Spleen (tissue), 11 donors: Measurements from ENCODE around the gene PARD3B. TPM values are rescaled to one million over a fixed set of nuclear protein-coding genes. Genes with fewer than 3 reads are reported as not detected.

ENCODE experiments used
- DNase-seq: peaks from one replicate; pipeline ENCODE4 v3.0.0-alpha.2; 2020
- H3K27ac ChIP-seq, 8 donors: fragments of 200-600 bp; sonication (generic) in 7 of 8; 1 replicate in 4 of 8; 2 replicates in 4 of 8; pipeline versions ENCODE4 v1.5.0 to v1.8.0; 2016 to 2021; ENCODE audit warnings: inconsistent platforms in 4 of 8, mild to moderate bottlenecking in 4 of 8, moderate library complexity in 1 of 8
- H3K27me3 ChIP-seq, 7 donors: fragments of 200-600 bp; sonication (generic) in 6 of 7; replicated peaks in 1 of 7; 1 replicate in 4 of 7; 2 replicates in 3 of 7; pipeline versions ENCODE4 v1.5.0 to v1.8.0; 2016 to 2021; ENCODE audit warnings: inconsistent platforms in 3 of 7, mild to moderate bottlenecking in 1 of 7
- H3K36me3 ChIP-seq, 6 donors: fragments of 200-600 bp; sonication (generic) in 5 of 6; 1 replicate in 4 of 6; 2 replicates in 2 of 6; pipeline versions ENCODE4 v1.5.0 to v1.8.0; 2016 to 2021; ENCODE audit warnings: inconsistent platforms in 2 of 6
- H3K4me1 ChIP-seq, 6 donors: fragments of 200-600 bp; sonication (generic) in 5 of 6; 1 replicate in 3 of 6; 2 replicates in 3 of 6; pipeline versions ENCODE4 v1.5.0 to v1.8.0; 2016 to 2021; ENCODE audit warnings: inconsistent platforms in 3 of 6
- H3K4me3 ChIP-seq, 8 donors: fragments of 200-600 bp; sonication (generic) in 7 of 8; 1 replicate in 4 of 8; 2 replicates in 4 of 8; pipeline versions ENCODE4 v1.5.0 to v1.8.0; 2016 to 2021; ENCODE audit warnings: inconsistent platforms in 4 of 8, mild to moderate bottlenecking in 4 of 8, moderate library complexity in 2 of 8
- H3K9me3 ChIP-seq, 8 donors: fragments of 200-600 bp; sonication (generic) in 7 of 8; 1 replicate in 4 of 8; 2 replicates in 4 of 8; pipeline versions ENCODE4 v1.5.0 to v1.8.0; 2016 to 2021; ENCODE audit warnings: inconsistent platforms in 4 of 8
- POLR2A ChIP-seq, 3 donors: fragments of 450-650 bp; IDR thresholded peaks; one replicate each; pipeline ENCODE4 v1.5.1; 2017; ENCODE audit warnings: antibody characterized with exemption in 3 of 3, mild to moderate bottlenecking in 1 of 3
- POLR2AphosphoS5 ChIP-seq, 3 donors: sonication (generic); formaldehyde crosslinking; IDR thresholded peaks; one replicate each; pipeline ENCODE4 v1.5.1; 2017; ENCODE audit warnings: antibody characterized with exemption in 3 of 3
- WGBS, 5 donors: extraction: QIAGEN DNeasy Blood & Tissue Kit in 3 of 5; methylation state at CpG; one replicate each; pipeline versions ENCODE4 v1.1.5 to v1.1.7; 2013 to 2018; 5-methylcytosine and 5-hydroxymethylcytosine counted together
- intact Hi-C: fragments of 100-400 bp; cut with DNase I; formaldehyde crosslinking; loops from one replicate; pipeline ENCODE4 v1.15.0; 2023; ENCODE audit warnings: low total_unique reads
- polyA plus RNA-seq, 3 donors: library from polyadenylated mRNA; stranded (reverse); fragments of 200-250 nt; gene quantifications; one replicate each; pipeline ENCODE4 v1.2.1, GENCODE V29; 2013
- total RNA-seq, 7 donors: library from RNA; depleted of rRNA in 3 of 7; stranded (reverse); fragments of >200 nt in 3 of 7; fragmentation: NEBNext Ultra II Directional in 4 of 7; extraction: Animal tissue kit (Norgen Biotek cat#: 25700) in 4 of 7; gene quantifications; one replicate each; pipeline versions ENCODE4 v1.1.0 to v1.2.1, GENCODE V29; 2016 to 2021
- TF ChIP-seq, protein P1 (sequence below), 11 experiments: fragments of 200-600 bp in 7 of 11; fragments of 450-650 bp in 4 of 11; sonication (generic) in 4 of 11; IDR thresholded peaks in 8 of 11; conservative IDR thresholded peaks in 3 of 11; 1 replicate in 7 of 11; 2 replicates in 4 of 11; pipeline versions ENCODE4 v1.4.0 to v1.8.0; 2016 to 2021; ENCODE audit warnings: antibody characterized with exemption in 11 of 11, inconsistent platforms in 4 of 11, mild to moderate bottlenecking in 1 of 11
- donor health status: healthy with polysubstance abuse.
- donor health status: DM: no; HTN: no; CAD: no; lungs with moderate emphysema.
- donor health status: DM: no; HTN: no; CAD: no.
- donor health status: Bipolar disorder and iron deficiency.
- donor health status: healthy.
- donor health status: DM: no; HTN: no; CAD: no.
- donor health status: DM: yes; HTN: yes; CAD: no.

The PARD3B gene
- total and polyA plus RNA-seq, 10 donors, result 0.85 to 27.8 (median 14.7) TPM

DNA sequence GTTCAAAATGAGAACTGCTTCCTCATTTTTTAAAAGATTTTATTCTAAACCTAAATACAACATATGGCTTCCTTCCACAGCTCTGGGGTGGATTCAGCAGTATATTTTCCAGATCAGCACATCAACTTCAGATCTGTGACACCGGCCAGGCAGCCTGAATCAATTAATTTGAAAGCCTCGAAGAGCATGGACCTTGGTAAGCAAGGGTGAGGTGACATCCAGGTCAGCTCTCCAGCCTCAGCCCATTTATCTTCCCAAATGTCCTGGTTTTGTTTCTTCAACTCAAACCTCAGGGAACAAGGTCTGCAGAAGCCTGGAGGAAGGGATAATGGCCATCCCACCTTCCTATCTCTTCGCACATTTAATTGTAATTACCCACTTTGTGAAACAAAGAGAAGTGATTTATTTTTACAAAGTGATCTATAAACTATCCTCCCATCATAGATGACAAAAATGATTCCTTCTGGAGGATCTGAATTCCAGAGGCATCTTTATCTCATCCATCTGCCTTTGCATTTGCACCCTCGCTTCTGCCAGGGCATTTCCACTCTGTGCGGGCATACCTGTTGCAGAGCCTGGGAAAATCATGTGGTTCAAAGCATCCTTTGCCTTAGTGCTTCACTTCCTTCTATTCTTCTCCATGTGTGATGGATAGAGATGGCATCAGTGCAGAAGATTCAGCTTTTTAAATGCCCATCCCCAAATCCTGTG, 648.0 kb downstream of the PARD3B start:
- no peak for DNase-seq
- no peak for TF ChIP-seq POLR2AphosphoS5 (IDR thresholded peaks at IDR 0.05)
- TF ChIP-seq POLR2A (IDR thresholded peaks at IDR 0.05), result no peak
- TF ChIP-seq, protein P1, sequence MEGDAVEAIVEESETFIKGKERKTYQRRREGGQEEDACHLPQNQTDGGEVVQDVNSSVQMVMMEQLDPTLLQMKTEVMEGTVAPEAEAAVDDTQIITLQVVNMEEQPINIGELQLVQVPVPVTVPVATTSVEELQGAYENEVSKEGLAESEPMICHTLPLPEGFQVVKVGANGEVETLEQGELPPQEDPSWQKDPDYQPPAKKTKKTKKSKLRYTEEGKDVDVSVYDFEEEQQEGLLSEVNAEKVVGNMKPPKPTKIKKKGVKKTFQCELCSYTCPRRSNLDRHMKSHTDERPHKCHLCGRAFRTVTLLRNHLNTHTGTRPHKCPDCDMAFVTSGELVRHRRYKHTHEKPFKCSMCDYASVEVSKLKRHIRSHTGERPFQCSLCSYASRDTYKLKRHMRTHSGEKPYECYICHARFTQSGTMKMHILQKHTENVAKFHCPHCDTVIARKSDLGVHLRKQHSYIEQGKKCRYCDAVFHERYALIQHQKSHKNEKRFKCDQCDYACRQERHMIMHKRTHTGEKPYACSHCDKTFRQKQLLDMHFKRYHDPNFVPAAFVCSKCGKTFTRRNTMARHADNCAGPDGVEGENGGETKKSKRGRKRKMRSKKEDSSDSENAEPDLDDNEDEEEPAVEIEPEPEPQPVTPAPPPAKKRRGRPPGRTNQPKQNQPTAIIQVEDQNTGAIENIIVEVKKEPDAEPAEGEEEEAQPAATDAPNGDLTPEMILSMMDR (IDR thresholded peaks at IDR 0.05 in 8 of 11, conservative IDR thresholded peaks at IDR 0.05 in 3 of 11), result no peak
- 59 to 73% (median 72%) methylated on average over 5 of the region's 5 CpGs for WGBS, 5 donors
- Histone ChIP-seq H3K36me3 (no peaks in the 10 kb centered on the region), H3K4me1 (peaks cover 0 to 9% (median 5%) of the 10 kb centered on the region in 6 donors), H3K27me3 (no peaks in the 10 kb centered on the region), H3K27ac (no peak overlapping the region), H3K4me3 (no peak overlapping the region), H3K9me3 (no peaks in the 10 kb centered on the region)
- intact Hi-C loops, result no loop called here

DNA sequence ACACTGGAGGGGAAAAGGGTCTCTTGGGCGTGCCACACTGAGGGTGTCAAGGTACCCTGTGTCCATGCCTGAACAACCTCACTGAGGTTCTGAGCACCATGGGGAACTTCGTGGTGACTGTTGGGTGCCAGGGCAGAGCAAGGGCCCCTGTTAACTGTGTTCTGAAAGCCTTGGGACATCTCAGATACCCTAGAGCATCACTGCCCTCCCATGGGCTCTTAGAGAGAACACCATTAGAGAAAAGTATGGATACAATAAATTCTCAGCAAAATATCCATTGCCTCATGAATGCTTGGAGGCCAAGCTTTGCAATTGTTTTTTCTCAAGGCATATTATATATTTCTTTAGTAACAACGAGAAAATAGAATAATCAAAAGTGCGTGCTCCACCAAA, 648.6 kb downstream of the PARD3B start:
- intact Hi-C loops, result no loop called here
- Histone ChIP-seq H3K27me3 (no peaks in the 10 kb centered on the region), H3K27ac (no peak overlapping the region), H3K36me3 (no peaks in the 10 kb centered on the region), H3K9me3 (no peaks in the 10 kb centered on the region), H3K4me3 (no peak overlapping the region), H3K4me1 (peaks cover 0 to 9% (median 5%) of the 10 kb centered on the region in 6 donors)
- WGBS, 5 donors, result 79 to 90% (median 83%) methylated on average over 4 of the region's 4 CpGs
- TF ChIP-seq, protein P1 (IDR thresholded peaks at IDR 0.05 in 8 of 11, conservative IDR thresholded peaks at IDR 0.05 in 3 of 11), result no peak
- TF ChIP-seq POLR2A (IDR thresholded peaks at IDR 0.05) (no peak), POLR2AphosphoS5 (IDR thresholded peaks at IDR 0.05) (no peak)
- DNase-seq, result no peak

DNA sequence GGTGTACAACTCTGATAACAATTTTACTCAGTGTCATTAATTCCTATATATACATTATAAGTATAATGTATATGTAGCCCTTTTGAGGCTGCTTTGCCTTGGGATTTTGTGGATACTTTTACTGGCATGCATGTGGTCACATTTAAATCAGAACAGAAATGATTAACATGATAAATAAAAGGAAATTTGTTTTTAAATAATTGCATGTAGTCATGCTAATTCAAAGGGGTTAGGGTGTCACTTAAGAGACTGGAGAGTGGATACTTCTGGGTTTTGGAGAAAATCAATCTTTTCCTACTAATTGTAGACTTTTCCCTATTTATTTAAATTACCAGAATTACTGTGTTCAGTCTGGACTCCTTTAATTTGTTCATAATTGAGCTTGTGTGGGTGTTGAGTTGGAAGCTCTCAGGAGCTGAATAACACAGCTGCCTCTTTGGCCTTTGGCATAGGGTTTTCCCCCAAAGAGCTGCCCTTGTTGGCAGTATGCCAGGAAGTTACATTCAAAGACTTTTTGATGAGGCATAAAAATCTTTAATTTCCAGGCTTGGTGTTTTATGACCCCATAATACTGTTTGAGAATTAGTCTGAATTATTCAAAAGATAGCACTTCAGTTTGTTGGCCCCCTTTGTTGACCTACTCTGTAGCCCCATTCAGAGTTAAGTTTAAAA, 652.3 kb downstream of the PARD3B start:
- H3K36me3 ChIP-seq, result no peaks in the 10 kb centered on the region
- peaks cover 0 to 9% (median 5%) of the 10 kb centered on the region in 6 donors for H3K4me1 ChIP-seq
- H3K4me3 ChIP-seq, result no peak overlapping the region
- no peaks in the 10 kb centered on the region for H3K27me3 ChIP-seq
- no peak for DNase-seq
- TF ChIP-seq, protein P1 (IDR thresholded peaks at IDR 0.05 in 8 of 11, conservative IDR thresholded peaks at IDR 0.05 in 3 of 11), result no peak
- TF ChIP-seq POLR2A (IDR thresholded peaks at IDR 0.05) (no peak), POLR2AphosphoS5 (IDR thresholded peaks at IDR 0.05) (no peak)
- H3K9me3 ChIP-seq, result no peaks in the 10 kb centered on the region
- H3K27ac ChIP-seq, result peak overlapping the region in 2 of 8 donors; percentile 8 to 13
- intact Hi-C loops, result no loop called here

DNA sequence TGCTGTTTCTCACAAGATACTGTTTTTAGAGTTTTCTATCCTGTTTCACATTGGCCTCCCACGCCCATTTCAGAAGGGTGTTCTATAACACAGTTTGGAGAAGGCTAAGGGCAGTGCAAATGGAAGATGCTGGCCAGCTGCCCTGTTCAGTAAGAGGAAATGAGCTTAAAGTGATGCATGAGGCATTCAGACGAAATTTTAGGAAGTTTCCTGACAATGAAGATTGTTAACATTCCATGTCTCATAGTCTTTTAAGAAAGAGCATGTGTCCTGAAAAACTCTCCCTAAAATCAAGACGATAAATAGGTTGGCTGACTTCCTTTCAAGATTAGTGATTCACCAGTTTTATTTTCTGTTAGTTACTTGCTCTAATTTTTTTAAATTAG, 652.9 kb downstream of the PARD3B start:
- H3K4me3 ChIP-seq, result no peak overlapping the region
- peak overlapping the region in 2 of 8 donors; percentile 8 to 13 for H3K27ac ChIP-seq
- no peak for DNase-seq
- intact Hi-C loops, result no loop called here
- TF ChIP-seq POLR2AphosphoS5 (IDR thresholded peaks at IDR 0.05), result no peak
- no peak for TF ChIP-seq POLR2A (IDR thresholded peaks at IDR 0.05)
- TF ChIP-seq, protein P1 (IDR thresholded peaks at IDR 0.05 in 8 of 11, conservative IDR thresholded peaks at IDR 0.05 in 3 of 11), result no peak
- peaks cover 0 to 9% (median 5%) of the 10 kb centered on the region in 6 donors for H3K4me1 ChIP-seq
- no peaks in the 10 kb centered on the region for H3K36me3 ChIP-seq
- no peaks in the 10 kb centered on the region for H3K9me3 ChIP-seq
- WGBS, 5 donors, result 28 to 54% (median 46%) methylated on average over 3 of the region's 3 CpGs
- H3K27me3 ChIP-seq, result no peaks in the 10 kb centered on the region
